Measurements from ENCODE around the gene URB1.
"Not testable (repeated sequence)": the region's sequence is repeated elsewhere in the genome, so short reads cannot be mapped to it uniquely, and the experiment has no call there.

The URB1 gene, protein sequence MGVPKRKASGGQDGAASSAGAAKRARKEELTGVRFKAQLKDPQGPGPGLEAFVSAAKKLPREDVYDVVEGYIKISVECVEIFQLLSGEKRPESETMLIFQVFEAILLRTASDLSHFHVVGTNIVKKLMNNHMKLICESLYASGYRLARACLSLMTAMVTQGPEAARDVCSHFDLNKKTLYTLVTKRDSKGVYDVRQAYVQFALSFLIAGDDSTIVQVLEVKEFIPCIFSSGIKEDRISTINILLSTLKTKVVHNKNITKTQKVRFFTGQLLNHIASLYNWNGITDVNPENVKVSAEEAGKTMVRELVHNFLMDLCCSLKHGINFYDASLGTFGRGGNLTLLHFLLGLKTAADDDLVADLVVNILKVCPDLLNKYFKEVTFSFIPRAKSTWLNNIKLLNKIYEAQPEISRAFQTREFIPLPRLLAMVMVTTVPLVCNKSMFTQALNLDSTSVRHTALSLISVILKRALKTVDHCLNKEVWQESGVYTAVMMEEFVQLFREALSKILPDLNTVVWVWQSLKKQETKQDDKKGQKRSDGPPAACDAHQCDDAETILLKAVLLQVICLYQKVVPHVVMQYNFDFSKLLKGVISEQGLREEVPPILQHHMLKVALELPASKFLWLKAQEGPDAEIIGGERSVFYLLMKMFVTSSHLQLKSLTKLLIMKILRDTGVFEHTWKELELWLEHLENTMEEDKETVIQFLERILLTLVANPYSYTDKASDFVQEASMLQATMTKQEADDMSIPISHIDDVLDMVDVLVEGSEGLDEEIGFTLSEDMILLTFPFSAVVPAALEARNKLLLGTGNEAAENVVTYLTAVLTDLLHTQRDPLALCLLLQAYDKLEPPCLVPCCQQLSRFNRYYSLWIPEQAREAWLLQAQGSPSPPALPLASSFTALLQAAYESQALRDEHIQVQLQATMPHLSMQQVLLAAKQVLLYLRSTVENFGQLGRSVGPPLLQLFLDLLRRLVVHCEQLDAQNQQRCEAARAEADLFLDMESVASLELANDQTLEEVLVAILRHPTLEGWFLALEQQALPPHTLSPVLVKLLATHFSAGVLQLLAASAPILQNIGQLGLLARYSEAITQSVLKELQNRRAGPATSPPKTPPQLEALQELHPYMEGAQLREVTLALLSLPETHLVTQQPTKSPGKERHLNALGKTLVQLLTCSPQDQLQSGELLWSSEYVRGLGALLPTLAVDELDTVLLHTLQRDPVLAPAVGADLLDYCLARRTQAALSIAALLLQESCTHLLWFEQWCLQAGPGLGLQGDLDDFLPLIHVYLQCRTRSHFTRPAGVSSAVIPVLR (N-terminal part only)

DNA sequence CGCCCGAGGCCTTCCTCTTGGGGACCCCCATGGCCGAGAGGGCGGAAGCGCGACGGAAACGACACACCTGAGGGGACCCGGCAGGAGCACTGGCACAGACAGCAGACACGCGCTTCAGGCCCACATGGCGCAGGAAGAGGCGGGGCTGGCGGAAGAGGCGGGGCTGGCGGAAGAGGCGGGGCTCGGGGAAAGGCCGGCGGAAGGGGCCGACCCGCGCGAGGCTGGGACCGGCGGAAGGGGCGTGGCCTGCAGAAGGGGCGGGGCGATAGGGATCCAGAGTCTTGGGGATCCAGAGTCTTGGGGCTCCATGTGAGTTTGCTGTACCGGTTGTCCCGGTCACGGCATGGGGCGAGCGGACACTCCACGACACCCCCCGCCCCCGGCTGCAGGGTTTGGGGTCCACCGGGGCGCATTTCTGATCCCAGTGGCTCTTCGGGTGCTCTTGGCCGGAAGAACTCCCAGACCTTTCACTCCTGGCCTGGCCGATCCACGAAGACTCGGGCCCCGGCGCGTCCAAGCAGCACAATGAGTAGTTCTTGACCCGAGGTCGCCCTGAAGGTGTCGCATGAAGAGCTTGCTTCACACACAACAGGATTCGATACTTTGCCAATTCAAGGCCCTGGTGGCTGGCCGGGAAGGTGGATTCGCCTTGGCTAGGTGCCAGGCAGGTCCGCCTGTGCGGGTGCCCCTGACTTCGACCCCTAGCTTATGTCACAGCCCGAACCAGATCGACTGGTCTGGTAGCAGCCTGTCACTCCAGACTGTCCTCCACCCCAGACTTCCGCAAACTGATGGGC is at the start of gene URB1:
Gene URB1, minus strand, starts transcription at position 133 of the 797 bp plus-strand sequence. Its CDS starts 102 bp downstream, at position 31.
- peak; percentile 92 for DNase-seq

DNA sequence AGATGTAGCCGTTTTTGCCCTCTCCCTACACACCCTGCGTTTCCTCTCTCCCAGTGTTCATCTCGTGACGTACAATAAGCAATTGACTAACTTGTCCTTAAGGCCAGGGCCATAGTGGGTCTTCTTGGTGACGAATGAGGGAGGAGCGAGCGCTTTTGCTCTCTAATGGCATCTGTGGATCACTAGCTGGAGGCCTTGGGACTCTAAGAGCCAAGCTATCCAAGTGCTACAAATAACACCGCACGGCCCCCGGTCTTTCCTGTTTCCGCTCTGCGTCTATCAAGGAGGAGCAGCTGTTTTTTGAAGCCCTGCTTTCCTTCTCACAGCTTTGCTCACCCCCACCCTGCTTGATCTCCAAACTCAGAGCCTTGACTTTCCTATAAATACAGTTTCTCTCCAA is 44.9 kb upstream of the URB1 start:
- DNase-seq = no peak

DNA sequence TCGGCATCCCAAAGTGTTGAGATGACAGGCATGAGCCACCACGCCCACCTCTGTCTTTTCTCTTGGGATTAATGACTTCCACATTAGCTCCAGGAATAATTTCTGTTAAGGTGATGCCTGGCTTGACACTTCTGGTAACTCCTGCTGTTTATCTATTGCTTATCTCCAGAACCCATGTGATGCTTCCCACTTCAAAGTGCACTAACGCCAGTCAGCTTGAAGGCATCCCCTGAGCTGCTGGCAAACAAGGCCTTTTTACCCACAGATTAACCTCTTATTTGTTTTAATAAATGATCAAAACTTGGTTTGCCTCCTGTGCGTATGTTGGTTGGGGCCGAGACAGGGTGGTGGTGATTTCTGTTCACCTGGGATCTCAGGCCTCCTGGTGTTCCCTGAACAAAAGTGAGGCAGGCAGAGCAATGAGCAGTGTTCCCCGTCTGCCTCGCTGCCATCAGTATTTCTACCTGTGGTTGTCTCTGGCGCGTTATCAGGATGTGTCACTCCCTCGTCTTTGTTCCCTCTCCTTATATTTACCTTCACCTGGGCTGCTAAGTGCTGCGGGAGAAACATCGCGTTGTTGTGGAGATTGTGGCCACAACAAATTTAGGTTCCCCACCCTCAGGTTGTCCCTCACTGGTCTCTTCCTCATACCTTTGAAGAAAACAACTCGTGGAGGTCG is 40.3 kb upstream of the URB1 start:
- not testable (repeated sequence) for DNase-seq

DNA sequence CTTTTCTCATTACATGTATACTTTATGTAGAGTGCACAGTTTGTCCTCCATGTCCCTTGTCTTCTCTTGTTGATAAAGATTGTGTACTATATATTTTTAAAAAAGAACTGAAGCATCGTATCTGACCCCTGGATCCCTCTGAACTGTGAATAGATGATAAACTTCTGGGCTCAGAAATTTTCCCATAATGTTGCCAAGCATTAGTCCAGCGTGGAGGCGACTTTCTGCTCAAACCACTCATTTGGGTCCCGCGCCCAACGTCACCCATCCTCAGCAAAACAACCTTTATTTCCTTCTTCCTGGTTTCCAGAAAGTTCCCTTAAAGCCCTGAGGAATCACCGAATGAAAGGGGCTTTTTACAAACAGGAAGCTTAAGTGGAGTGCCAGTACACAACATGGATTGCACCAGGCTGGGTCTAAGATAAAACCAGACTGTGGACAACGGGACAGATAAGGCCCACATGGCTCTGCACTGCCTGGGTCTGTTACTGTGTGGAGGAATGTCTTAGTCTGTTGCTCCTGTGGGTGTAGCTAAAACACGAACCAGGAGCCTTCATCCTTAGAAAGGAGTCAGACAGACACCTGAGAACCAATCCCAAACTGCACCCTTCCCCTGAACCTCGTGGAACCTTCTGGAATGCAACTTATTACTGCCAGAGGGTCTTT is 35.3 kb upstream of the URB1 start:
- DNase-seq = no peak

DNA sequence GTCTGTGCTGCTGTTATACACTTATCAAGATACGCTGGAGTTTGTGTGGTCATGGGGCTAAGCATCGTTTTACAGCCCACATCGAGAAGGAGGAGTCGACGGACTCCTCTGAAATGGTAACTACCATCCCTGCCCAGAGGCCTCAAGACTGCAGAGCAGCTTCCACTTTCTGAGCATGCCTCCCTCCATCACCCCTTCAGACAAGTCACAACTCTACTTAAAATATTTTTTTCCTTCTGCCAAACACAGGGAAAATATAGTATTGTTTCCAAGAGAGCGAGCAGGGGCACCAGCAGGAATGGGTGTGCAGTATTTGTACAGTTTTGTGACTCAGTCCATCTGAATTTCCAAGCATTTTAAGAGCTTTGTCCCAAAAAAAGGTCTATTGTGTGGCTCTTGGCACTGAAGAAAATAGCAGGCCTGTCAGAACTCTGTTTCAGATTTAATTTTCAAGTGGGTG is 33.8 kb upstream of the URB1 start:
- no peak for DNase-seq

DNA sequence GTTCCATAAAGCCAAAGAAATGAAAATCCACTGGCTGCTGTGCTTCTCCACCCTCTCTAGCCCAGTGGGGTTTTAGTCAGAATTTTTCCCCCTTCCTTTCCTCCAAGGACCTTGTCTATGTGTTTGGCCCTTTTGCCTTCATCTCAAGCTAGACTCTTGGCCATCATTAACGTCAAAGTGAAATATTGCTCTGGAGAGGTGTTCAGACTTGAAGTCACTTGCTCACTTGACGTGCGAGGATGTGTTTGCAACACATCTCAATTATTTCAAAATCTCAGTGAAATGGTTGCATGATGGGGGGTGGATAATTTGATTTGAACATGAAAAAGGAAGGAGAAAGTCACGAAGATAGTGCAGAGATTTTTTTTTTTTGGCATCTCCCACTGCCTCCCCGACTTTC is 33.3 kb upstream of the URB1 start:
- no peak for DNase-seq

DNA sequence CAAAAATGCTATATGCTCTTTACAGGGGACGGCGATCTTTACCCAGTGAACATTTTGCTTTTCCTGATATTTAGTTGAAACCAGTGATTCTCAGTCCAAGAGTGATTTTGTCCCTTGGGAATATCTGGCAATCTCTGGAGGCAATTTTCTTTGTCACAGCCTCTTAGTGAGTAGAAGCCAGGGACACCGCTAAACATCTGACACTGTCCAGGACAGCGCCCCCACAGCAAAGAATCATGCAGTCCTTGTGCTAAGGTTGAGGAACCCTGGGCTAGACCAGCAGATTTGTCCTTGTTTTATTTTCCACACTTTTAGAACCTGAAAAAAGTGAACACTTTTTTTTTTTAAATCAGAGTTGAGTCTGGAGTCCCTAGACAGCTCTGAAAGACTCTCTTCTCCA is 32.8 kb upstream of the URB1 start:
- DNase-seq = no peak

DNA sequence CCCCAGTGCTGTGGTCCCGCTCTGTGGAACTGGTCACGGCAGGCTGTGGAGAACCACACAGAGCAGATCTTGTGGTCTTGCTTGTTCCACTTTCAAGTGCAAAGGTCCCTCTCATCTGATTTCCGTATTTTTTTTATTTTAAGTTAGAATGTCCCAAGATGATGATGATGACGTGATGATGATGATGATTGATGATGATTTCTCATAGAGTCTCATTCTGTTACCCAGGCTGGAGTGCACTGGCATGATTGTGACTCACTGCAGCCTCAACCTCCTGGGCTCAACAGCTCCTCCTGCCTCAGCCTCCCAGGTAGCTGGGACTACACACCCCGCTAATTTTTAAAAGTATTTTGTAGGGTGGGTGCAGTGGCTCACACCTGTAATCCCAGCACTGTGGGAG is 31.9 kb upstream of the URB1 start:
- DNase-seq = no peak

DNA sequence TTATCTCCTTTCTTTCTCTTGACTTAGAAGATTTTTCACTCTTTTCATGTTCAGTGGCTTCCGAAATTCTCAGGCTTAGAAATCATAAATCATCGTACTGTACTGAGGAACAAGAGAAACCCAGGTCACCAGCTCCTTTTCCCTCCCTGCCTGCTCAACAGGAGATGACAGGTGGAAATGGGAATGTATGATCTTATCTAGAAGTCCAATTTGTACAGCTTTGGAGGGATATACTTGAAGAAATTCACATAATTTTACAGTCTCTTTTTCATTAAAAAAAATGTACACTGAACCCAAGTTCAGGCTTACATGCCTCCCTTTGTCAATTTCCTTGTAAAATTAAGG is 31.4 kb upstream of the URB1 start:
- DNase-seq = no peak

DNA sequence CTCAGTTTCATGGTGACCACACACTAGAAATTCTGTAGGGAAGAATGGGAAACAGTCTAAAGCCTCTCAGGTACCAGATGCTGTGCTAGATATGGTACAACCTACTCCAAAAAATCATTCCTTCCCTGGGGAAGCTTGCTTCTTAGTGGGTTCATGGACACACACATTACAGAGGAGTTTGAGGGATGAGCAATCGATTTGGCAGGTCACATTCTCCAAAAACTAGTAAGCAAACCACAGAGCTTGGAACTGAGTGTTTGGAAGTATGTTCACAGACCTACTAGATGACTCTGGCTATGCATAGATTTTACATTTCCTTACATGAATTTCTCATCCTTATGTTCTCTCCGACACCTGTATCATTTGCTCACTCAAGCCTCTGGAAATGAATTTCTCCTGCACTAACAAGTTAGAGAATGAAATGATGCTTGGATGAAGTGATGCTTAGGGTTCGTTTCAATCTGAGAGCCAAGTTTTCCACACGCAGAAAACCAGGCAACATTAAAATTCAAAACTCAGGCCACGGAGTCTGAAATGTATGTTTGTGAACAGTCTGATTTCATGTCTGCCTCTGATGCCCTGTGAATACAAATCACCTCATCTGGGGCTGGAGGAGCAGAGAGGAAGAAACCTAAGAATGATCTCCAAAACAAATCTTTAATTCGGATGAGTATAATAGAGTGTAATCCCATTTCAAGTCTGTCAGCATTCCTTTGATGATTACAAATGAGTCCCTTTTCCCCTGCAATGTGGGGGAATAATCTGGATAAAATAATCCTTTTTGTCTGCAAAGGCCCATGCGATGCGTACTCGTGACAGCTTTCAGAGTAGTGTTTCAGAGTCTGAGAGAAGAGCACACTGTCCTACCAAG is 30.7 kb upstream of the URB1 start:
- no peak for DNase-seq

DNA sequence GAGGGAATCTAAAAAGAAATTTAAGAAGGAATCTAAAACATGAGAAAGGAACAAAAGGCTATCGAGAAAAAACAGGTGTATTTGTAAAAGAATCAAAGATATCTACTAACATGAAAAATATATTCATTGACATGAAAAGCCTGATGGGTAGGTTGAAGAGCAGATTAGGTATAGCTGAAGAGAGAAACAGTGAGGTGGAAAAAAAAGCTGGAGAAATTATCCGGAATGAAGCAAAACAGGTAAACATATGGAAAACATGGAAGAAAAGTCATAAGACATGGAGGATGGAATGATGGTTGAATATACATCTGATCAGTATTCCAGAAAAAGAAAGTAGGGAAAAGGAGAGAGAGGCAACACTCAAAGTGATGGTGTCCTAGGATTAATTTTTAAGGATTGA is 29.3 kb upstream of the URB1 start:
- DNase-seq = no peak

DNA sequence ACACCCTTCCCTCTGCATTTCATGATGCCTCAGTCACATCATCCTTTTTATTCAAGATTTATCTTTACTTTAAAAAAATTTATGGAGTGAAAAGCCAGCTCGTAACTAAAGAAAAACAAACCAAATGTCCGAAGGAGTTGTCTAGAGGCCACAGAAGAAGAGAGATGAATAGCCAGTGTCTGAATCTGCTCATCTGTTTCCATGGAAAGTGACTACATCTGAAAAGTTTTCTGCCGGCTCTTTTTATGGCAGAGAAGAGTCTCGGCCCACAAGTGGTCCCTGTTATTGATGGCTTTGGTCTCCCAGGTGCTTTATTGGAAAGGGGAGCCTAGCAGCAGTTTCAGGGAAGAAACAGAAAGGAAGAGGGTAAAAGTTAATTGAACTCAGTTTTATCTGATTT is 25.3 kb upstream of the URB1 start:
- no peak for DNase-seq

DNA sequence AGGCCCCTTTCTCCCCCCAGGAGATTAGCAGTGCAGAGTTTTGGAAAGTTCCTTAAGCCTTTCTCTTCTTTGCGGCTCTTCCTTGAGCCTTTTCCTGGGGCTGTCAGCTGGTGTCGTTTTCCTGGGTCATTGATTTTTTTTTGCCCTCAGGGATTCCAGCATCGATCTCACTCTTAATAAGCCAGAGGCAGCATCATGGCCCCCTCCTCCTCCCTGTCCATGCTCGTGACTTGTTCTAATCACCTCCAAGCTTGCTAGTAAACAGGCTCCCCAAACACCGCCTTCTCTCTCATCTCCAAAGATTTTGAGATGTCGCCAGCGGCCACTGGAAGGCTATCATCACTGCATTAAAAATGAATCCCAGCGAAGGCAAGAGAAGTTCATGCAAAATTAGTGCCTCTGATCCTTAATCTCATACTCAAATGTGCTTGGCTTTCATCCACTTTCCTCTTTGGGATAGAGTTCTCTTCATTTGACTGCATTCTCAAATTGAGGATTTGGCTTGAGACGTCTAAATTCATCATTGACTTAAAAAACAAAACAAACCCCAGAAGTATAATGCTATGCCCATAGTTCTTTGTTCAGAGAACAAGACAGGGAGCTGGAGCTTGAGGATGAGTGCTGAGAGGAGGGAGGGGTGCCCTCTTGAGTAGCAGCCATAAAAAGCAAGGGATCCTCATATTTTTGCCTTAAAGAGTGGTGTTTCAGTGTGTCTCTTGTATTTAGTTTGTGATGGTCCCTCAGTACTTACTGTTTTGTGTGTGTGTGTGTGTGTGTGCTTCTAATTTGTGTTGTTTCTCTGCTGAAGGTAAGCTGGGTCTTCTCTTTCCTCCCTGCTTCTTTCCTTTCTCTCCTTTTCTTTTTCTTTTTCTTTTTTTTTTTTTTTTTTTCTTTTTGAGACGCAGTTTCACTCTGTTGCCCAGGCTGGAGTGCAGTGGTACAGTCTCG is 22.9 kb upstream of the URB1 start:
- DNase-seq = peak; percentile 73

DNA sequence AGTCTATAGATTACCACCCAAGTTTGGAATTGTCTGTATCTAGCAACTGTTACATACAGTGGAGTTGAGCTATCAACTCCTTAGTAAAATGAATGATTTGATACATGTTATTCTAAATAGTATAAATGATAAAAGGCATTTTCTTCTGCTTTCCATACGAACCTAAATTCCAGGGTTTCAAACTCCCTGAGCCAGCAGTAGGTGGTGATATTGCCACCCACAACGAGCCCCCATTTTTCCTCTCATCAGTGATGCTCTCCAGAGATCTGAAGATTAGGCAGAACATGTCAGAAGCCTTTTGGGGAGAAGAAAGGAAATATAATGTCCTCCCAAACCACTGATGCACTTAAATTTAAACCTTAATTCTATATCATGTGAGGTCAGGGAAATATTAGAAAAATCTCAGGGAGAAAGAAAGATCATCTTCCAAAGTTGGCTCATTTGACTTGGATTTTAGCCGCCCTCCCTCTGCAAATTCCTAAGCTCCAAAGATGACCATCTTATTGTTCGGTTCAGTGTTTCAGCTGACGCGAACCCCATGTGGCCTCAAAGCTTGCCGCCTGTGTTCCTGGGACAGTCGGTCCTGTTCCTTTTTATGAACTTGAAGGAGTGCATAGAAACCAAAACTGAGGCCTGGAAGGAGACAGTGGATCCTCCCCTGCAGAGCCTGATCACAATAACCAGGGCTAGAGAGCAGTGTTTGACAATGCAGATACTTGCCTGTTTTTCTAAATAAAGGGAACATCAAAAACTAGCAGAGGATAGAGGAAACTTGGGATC is 22.0 kb upstream of the URB1 start:
- DNase-seq = peak; percentile 30

DNA sequence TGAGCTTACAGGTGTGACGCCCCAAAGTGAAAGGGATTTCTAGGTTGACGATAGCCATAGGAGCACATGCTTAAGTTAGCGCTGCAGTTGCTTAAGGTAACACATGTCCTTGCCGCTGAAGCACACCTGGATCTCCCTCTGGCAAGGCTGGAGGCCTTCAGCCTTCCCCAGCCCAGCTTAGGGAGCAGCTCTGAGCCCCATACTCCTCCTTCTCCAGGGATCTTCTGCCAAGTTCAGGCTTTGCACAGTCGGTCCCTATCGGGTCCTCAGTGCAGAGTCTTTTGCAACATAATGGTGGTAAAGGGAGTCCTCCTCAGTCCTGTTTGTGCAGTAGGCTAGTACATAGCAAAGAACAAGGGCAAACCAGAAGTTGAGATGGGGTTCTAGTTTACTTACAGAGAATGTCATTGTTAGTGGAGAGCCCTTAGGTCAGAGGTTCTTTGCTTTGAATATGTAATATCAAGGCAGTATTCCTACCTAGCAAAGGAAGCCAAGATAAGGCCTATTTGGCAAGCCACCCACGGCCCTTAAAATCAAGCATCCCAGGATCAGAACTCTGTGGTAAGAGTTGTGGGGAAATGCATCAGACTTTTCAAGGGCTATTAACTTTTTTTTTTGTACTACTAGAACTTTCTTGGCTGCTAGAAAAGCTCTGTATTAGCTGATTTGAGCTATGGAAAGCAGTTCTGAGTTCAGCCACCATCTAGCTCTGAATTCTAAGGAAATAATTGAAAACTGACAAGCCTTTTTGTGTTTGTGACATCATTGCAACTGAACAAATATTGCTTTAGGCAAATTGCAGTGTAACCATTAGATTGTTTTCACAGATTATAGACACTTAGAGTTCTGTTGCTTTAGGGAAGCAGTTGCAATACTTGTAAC is 21.1 kb upstream of the URB1 start:
- peak; percentile 22 for DNase-seq

DNA sequence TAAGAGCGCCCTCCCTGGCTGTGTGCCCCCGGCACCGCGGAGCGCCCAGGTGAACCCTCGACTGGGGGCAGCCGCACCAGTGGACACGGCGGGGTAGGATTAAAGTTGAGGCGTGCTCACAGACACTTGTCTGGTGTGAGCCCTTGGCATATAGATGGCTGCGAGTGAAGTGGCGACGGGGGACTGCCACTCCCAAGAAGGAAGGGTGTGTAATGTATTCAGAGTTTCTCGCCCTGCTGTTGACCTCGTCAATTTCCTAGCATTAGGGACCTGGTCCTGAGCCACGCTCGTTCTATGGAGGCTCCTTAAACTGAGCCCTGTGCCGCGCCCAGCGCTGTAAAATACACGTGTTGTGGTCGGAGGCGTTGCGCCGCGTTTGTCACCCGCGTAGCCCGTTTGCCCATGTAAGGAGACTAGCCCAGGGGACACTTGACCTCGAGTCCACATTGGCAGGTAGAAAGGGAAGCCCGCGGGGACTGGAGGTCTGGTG is 20.2 kb upstream of the URB1 start:
- DNase-seq = no peak
